GM21717 (cell line): ENCODE data around the gene PRR20E.
"Not testable (repeated sequence)": the region's sequence is repeated elsewhere in the genome, so short reads cannot be mapped to it uniquely, and the experiment has no call there.

Source experiments
- ATAC-seq: cut with Tn5 transposase; IDR thresholded peaks from one replicate; pipeline ENCODE4 v1.9.1; 2021; ENCODE audit warnings: mild to moderate bottlenecking, moderate library complexity; ENCODE audit not compliant: unreplicated experiment

Gene PRR20E

DNA sequence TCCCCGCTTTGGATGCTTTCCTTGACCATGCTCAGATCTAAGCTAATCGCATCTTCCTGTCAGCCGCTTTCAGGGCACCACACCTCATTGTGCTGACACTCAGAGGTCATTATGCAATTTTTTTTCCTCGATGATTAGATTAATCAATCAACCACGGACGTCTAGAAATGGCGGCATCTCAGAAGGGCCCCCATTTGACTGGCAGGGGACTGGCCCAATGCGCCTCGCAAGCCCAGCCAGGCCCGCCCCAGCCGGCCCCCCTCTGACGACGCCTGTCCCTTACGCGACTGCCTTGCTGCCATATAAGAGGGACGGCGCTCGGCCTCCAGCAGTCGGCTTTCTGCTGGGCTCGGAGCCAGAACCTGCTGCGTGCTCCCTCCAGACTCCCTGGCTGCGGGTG is at the start of gene PRR20E:
Gene PRR20E (plus strand): TSS at position 301 of the 400 bp plus-strand sequence. CDS start 387 bp downstream, outside the sequence.
- ATAC-seq = not testable (repeated sequence)

GRCh38 chr13:57123681-57124080 is 43.3 kb upstream of the PRR20E start:
- ATAC-seq = no peak

DNA sequence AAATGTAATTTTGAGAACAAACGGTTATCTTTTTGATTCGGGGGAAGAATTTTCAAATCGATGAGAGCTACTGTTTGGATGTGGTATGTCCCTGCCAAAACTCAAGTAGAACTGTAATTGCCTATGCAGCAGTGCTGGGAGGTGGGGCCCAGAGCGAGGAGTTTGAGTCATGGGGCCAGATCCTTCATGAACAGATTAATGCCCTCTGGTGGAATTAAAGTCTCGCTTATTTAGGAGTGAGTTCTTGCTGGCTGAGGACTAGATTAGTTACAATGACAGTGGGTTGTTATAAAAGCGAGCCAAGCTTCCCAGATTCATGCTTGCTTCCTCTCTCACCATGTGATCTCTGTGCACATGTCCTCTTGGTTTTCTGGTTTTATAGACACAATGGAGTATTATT is 38.1 kb upstream of the PRR20E start:
- ATAC-seq = no peak

DNA sequence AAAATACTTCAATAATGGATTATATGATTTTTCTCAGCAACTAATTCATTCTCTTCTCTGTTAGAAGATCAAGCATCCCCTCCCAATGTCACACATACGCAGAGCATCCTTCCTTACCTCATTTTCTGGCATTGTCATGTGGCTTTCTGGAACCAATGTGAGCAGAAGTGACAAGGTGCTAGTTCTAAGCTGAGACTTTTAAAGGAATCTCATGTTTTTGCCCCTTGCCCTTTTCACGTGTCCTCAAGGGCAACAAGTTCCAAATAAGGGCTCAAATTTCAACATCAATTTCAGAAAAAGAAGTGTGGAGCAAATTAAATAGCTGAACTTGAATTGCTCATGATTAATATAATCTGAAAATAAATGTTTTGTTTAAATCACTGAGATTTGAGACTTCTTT is 30.9 kb upstream of the PRR20E start:
- ATAC-seq = no peak

GRCh38 chr13:57137585-57137984 is 29.4 kb upstream of the PRR20E start:
- no peak for ATAC-seq

GRCh38 chr13:57138988-57139387 is 28.0 kb upstream of the PRR20E start:
- ATAC-seq = no peak

GRCh38 chr13:57139781-57140180 is 27.2 kb upstream of the PRR20E start:
- not testable (repeated sequence) for ATAC-seq

DNA sequence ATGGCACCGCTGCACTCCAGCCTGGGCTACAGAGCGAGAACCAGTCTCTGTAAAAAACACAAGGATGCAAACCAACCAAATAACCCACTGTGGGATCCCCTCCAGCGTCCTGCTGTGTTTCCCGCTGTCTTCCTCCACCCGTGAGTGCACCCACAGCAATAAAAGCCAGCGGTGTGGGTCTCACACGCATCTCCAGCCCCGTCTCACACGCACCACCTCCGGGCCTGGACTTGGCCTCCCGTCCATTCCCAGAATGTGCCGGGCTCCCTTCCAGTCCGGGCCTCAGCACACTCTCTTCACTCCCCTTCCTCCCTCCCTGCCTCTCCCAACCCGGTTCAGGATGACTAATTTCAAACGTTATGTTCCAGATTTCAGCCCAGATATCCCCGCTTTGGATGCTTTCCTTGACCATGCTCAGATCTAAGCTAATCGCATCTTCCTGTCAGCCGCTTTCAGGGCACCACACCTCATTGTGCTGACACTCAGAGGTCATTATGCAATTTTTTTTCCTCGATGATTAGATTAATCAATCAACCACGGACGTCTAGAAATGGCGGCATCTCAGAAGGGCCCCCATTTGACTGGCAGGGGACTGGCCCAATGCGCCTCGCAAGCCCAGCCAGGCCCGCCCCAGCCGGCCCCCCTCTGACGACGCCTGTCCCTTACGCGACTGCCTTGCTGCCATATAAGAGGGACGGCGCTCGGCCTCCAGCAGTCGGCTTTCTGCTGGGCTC is 26.6 kb upstream of the PRR20E start, which contains the start of gene PRR20A:
Gene PRR20A (plus strand): TSS at position 684 of the 734 bp plus-strand sequence. CDS start 387 bp downstream, outside the sequence.
- ATAC-seq = not testable (repeated sequence)

- not testable (repeated sequence) for ATAC-seq
These were observed 19.8 kb upstream of the PRR20E start, which contains the start of gene PRR20B for GRCh38 chr13:57147188-57147587. TSS of gene PRR20B (plus strand) at chr13:57147488. CDS start at chr13:57147875, 387 bp downstream.

DNA sequence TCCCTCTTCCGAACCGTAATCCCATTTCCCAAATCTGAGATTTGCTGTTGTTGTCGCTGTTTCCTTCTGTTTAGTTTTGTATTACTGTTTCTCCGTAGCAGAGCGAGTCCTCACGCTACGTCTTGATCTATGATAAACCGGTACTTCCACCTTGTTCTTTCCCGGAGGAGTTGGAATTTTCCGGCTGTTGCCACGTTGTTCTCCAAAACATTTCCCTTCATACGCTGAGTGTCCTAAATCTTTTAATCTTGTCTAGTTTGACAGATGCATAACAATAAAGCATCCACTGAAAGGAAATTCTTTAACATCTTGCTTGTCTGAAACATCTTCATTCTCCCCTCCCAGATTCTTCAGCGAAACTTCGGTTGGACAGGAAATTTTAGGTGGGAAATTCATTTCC is 18.9 kb upstream of the PRR20E start:
- ATAC-seq = not testable (repeated sequence)

DNA sequence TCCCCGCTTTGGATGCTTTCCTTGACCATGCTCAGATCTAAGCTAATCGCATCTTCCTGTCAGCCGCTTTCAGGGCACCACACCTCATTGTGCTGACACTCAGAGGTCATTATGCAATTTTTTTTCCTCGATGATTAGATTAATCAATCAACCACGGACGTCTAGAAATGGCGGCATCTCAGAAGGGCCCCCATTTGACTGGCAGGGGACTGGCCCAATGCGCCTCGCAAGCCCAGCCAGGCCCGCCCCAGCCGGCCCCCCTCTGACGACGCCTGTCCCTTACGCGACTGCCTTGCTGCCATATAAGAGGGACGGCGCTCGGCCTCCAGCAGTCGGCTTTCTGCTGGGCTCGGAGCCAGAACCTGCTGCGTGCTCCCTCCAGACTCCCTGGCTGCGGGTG is 13.2 kb upstream of the PRR20E start, which contains the start of gene PRR20C:
Gene PRR20C (plus strand): TSS at position 301 of the 400 bp plus-strand sequence. CDS start 387 bp downstream, outside the sequence.
- not testable (repeated sequence) for ATAC-seq

GRCh38 chr13:57160332-57160731 is 6.7 kb upstream of the PRR20E start, which contains the start of gene PRR20D:
TSS of gene PRR20D (plus strand) at chr13:57160632. CDS start at chr13:57161019, 387 bp downstream.
- ATAC-seq = not testable (repeated sequence)

DNA sequence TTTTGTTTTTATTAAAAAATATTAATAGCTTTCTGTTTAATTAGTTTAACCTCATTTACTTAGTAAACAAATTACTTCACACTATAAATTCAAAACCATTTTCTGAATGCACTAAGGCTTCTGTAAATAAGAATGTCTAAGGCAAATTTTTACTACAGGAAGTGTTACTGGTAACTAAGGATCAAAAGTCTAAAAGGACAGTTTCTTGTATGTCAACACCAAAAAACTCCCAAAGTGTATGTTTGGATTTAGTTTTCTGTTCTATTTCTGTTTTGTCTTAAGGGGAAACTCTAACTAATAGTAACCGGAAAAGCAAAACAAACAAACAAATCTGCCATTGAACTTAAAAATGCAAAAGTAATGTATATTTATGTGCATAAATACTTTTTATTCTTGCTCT is 24.7 kb downstream of the PRR20E start:
- no peak for ATAC-seq

- ATAC-seq = no peak
These were observed 46.0 kb downstream of the PRR20E start for GRCh38 chr13:57212989-57213388.
